Retina (tissue), 1 donor: Measurements from ENCODE around the gene RHOXF1.
"Not testable (repeated sequence)": the region's sequence is repeated elsewhere in the genome, so short reads cannot be mapped to it uniquely, and the experiment has no call there.

Source experiments
- DNase-seq: peaks from one replicate; pipeline ENCODE4 v3.0.0-alpha.2; 2016

Gene RHOXF1

DNA sequence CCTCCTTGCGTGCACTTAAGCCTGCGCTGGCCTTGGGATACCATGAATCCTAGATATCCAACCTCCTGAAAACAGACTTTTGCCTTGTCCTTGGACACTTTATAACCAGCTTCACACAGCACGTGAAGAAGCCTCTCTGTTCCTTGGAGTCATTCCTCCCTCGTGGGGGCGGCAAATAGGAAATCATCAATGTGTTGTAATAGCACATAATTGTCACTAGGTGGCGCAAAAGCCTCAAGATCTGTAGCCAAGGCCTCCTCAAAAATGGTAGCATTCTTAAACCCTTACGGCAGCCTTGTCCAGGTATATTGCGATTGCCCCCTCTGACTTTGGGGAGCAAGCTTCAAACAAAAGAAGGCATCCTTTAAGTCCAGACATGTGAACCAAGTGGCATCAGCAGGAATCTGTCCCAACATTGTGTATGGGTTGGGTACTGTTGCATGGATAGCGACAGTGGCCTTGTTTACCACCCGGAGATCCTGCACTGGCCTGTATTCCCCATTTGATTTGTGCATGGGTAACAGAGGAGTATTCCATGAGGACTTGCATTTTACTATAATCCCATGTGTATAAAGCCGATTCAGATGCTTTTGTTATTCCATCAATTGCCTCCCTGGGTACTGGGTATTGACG, 30.0 kb downstream of the RHOXF1 start:
- not testable (repeated sequence) for DNase-seq

DNA sequence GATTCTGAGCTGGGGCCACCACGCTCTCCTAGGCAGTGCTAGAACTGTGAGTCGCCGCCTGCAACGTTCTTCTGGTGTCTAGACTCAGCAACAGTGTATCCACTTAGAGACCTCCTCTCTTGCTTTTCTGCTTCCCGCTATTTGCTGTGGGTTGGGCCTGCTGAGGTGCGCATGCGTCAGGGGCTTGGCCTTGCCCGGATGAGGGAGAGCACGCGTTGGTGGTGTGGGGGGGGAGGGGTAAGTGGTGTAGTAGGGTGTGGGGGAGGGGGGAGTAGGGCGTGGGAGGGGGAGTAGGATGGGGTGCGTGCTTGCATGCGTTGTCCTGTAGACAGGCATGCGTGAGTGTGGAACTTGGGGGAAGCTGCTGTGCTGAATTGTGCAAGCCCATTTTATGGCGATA, 38.1 kb downstream of the RHOXF1 start, which contains the start of gene RHOXF2B:
Gene RHOXF2B (minus strand): TSS at position 101 of the 400 bp plus-strand sequence. CDS start 138 bp downstream, outside the sequence.
- not testable (repeated sequence) for DNase-seq

DNA sequence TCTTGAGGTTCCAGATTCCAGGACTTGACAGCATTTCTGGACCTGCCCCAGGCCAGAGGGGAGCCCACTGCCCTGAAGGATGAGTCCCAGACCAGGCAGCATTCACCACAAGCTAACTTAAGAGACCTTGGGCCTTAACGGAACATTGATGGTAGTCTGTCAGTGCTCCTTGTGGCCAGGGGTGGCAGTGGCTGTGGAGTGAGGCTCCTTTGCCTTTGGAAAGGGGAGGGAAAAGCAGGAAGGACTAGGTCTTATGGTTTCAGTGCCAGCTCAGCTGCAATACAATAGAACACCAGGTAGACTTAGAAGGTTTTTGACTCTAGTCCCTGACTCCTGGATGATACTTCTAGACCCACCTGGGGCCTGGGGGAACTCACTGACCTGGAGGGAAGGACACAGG, 49.5 kb downstream of the RHOXF1 start:
- not testable (repeated sequence) for DNase-seq
